ENCODE measurements around the gene SELENOH. TPM values are rescaled to one million over a fixed set of nuclear protein-coding genes. Genes with fewer than 3 reads are reported as not detected.

Gene SELENOH
- total and polyA plus RNA-seq, 9 of the 15 experiments (the other 6 are each of a cell fraction or from before 2014, with no cell fraction given) = 16.6 to 299 (median 118) TPM

GRCh38 chr11:57699813-57700212 lies 41.5 kb upstream of the SELENOH start:
- TF ChIP-seq SRSF7 (optimal IDR thresholded peaks at IDR 0.05; ENCODE audit: low read depth, low read length) (no peak), POLR2G (IDR thresholded peaks at IDR 0.05; ENCODE audit: low read depth, low read length) (peak; percentile 56; the same call in 1 of the 2 replicates)
- DNase-seq (ENCODE audit: extremely low read depth in 1 of 4, low spot score in 3 of 4) (no peak), FAIRE-seq (no peak), ATAC-seq (no peak; the same call in 2 of the 3 replicates)
- WGBS (ENCODE audit: insufficient coverage, low coverage, missing lambda C conversion rate) = 88% methylated on average over 7 of the region's 10 CpGs
- Histone ChIP-seq H3K9ac (ENCODE audit: insufficient read depth in 1 of 2, low read depth in 2 of 2, low read length in 2 of 2) (no peak overlapping the region), H3K36me3 (ENCODE audit: control insufficient read depth, insufficient read depth, low read length) (peaks cover 78% of the 10 kb centered on the region), H3K9me3 (replicated peaks; ENCODE audit: control insufficient read depth, insufficient read depth, low read depth, low read length) (no peaks in the 10 kb centered on the region), H3K9me1 (ENCODE audit: control insufficient read depth, insufficient read depth, low read length) (no peaks in the 10 kb centered on the region), H2AFZ (ENCODE audit: low read depth, low read length) (no peak overlapping the region), H3K27ac (ENCODE audit: extremely low read depth, low read depth, low read length) (no peak overlapping the region), H3K4me2 (ENCODE audit: insufficient read depth, low read length) (no peak overlapping the region), H4K20me1 (replicated peaks; ENCODE audit: control insufficient read depth, insufficient read depth, low read length) (no peaks in the 10 kb centered on the region), H3K79me2 (ENCODE audit: control insufficient read depth, insufficient read depth, low read length) (no peaks in the 10 kb centered on the region), H3K4me3 (no peak overlapping the region), H3K27me3 (ENCODE audit: control insufficient read depth in 2 of 2, insufficient read depth in 2 of 2, low read length in 2 of 2) (no peaks in the 10 kb centered on the region), H3K4me1 (replicated peaks in 1 of 2; ENCODE audit: control insufficient read depth in 2 of 2, insufficient read depth in 2 of 2, low read length in 2 of 2) (no peaks in the 10 kb centered on the region)
- no TSS peak for BruUV-seq (replicated peaks)
- ChIA-PET CTCF (ENCODE audit: low intra/inter-chr PET ratio) (no interaction called here), POLR2A (interaction anchor here (0.9 kb wide), 1 partner anchor 12 kb away, joined by 3 read pairs; no protein-coding TSS in a partner anchor)
- in situ Hi-C loops (cut with MboI) (no loop called here), intact Hi-C loops (cut with micrococcal nuclease) (no loop called here)

- Histone ChIP-seq H3K4me1 (replicated peaks in 1 of 2; ENCODE audit: control insufficient read depth in 2 of 2, insufficient read depth in 2 of 2, low read length in 2 of 2) (no peaks in the 10 kb centered on the region), H3K4me2 (ENCODE audit: insufficient read depth, low read length) (no peak overlapping the region), H3K27ac (ENCODE audit: extremely low read depth, low read depth, low read length) (no peak overlapping the region), H3K27me3 (ENCODE audit: control insufficient read depth in 2 of 2, insufficient read depth in 2 of 2, low read length in 2 of 2) (no peaks in the 10 kb centered on the region), H3K9ac (ENCODE audit: insufficient read depth in 1 of 2, low read depth in 2 of 2, low read length in 2 of 2) (no peak overlapping the region), H2AFZ (ENCODE audit: low read depth, low read length) (no peak overlapping the region), H3K36me3 (ENCODE audit: control insufficient read depth, insufficient read depth, low read length) (peaks cover 76% of the 10 kb centered on the region), H3K9me1 (ENCODE audit: control insufficient read depth, insufficient read depth, low read length) (no peaks in the 10 kb centered on the region), H3K79me2 (ENCODE audit: control insufficient read depth, insufficient read depth, low read length) (no peaks in the 10 kb centered on the region), H3K4me3 (no peak overlapping the region), H3K9me3 (replicated peaks; ENCODE audit: control insufficient read depth, insufficient read depth, low read depth, low read length) (no peaks in the 10 kb centered on the region), H4K20me1 (replicated peaks; ENCODE audit: control insufficient read depth, insufficient read depth, low read length) (no peaks in the 10 kb centered on the region)
- in situ Hi-C loops (cut with MboI) (no loop called here), intact Hi-C loops (cut with micrococcal nuclease) (no loop called here)
- WGBS (ENCODE audit: insufficient coverage, low coverage, missing lambda C conversion rate) = 79% methylated on average over 3 of the region's 3 CpGs
- FAIRE-seq (no peak), DNase-seq (ENCODE audit: extremely low read depth in 1 of 4, low spot score in 3 of 4) (no peak), ATAC-seq (no peak)
- CTCF ChIA-PET (ENCODE audit: low intra/inter-chr PET ratio) = no interaction called here
- TF ChIP-seq XRCC3 (IDR thresholded peaks at IDR 0.05) (no peak), CTCF (IDR thresholded peaks at IDR 0.05 in 2 of 3, conservative IDR thresholded peaks at IDR 0.05 in 1 of 3; ENCODE audit: insufficient read depth in 2 of 3, low read depth in 1 of 3, low read length in 3 of 3) (peak in 1 of 3 experiments; percentile 17; a peak in 1 of 6 replicates), SP2 (IDR thresholded peaks at IDR 0.05; ENCODE audit: extremely low read depth, low read depth, low read length, poor library complexity, severe bottlenecking) (no peak)
- POLR2A ChIA-PET = interaction anchor here (0.6 kb wide), 1 partner anchor 428 kb away, joined by 3 read pairs; no protein-coding TSS in a partner anchor
- BruUV-seq (replicated peaks) = no TSS peak
These were observed 40.9 kb upstream of the SELENOH start for GRCh38 chr11:57700425-57700824.

Measured in K562 (cell line).